A549 treated with CpdA at 1 μM for 4 hours (cell line): ENCODE results near the gene GOLT1B. TPM values are rescaled to one million over a fixed set of nuclear protein-coding genes. Genes with fewer than 3 reads are reported as not detected.

Source experiments
- total RNA-seq: library from RNA; stranded (reverse); fragments of 200-300 nt; extraction: Qiagen RNA extraction; gene quantifications from 5 replicates; pipeline ENCODE4 v1.2.3, GENCODE V29; 2022; ENCODE audit warnings: low read depth

The GOLT1B gene, protein sequence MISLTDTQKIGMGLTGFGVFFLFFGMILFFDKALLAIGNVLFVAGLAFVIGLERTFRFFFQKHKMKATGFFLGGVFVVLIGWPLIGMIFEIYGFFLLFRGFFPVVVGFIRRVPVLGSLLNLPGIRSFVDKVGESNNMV
- 79.9 to 91.8 TPM (median 87.8 TPM) in 5 replicates for total RNA-seq

GRCh38 chr12:21501258-21502163 lies at the start of gene GOLT1B, which contains the start of gene RECQL:
GOLT1B (plus strand) TSS chr12:21501789; CDS start chr12:21501924, 135 bp downstream.
RECQL (minus strand) TSS chr12:21501635; CDS start chr12:21499570, 2,065 bp downstream.

GRCh38 chr12:21526053-21526452 lies 24.5 kb downstream of the GOLT1B start, which contains the start of gene SPX:
SPX (plus strand) TSS chr12:21526296; CDS start chr12:21526473, 177 bp downstream.

Other genes starting within 250 kb of the GOLT1B start
- 0.07 TPM in 1 of 5 replicates, not detected in the others for gene SLCO1A2, start 166.9 kb upstream of the GOLT1B start, total RNA-seq
- gene IAPP, start 128.9 kb upstream of the GOLT1B start, total RNA-seq = not detected in 5 replicates
- 5.4 to 7.6 TPM (median 6.5 TPM) in 5 replicates for gene PYROXD1, start 64.1 kb upstream of the GOLT1B start, total RNA-seq
- gene RECQL, start 154 bp upstream of the GOLT1B start, total RNA-seq = 44.6 to 85.4 TPM (median 58.4 TPM) in 5 replicates
- 1.3 to 2.1 TPM (median 2.0 TPM) in 5 replicates for gene SPX, start 24.5 kb downstream of the GOLT1B start, total RNA-seq
- gene GYS2, start 103.1 kb downstream of the GOLT1B start, total RNA-seq = not detected in 5 replicates
- gene LDHB, start 156.1 kb downstream of the GOLT1B start, total RNA-seq = 1,436 to 1,656 TPM (median 1,531 TPM) in 5 replicates